ENCODE results near the gene FAM237A. TPM values are rescaled to one million over a fixed set of nuclear protein-coding genes. Genes with fewer than 3 reads are reported as not detected.

The FAM237A gene
- total and polyA plus RNA-seq, 7 donors: not detected

DNA sequence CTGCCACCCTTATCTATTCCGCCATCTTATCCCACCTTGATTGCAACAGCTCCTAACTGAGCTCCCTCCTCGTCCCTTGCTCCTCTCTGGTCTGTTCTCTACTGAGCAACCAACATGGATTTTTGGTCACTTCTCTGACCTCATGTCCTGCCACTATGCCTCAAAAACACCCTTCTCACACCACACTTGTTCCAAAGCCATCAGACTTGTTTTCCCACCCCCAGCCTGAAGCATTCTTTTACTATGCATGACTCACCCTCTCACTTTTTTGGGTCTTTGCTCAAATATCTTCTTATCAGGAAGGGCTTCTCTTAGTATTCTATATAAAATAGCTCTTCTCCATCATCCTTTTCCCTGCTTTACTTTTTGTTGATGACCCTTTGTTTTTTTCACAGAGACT, 2.7 kb upstream of the FAM237A start:
- H3K27me3 ChIP-seq (ENCODE audit: insufficient read depth in 3 of 3, low read length in 2 of 3): peaks cover 0 to 37% (median 14%) of the 10 kb centered on the region in 3 donors
- no peak overlapping the region for H3K27ac ChIP-seq
- intact Hi-C loops (cut with DNase I): no loop called here
- no peaks in the 10 kb centered on the region for H3K4me1 ChIP-seq
- 13 to 44% (median 41%) methylated on average over 2 of the region's 2 CpGs for WGBS, 3 donors
- H3K4me3 ChIP-seq: no peak overlapping the region
- no peaks in the 10 kb centered on the region for H3K36me3 ChIP-seq (ENCODE audit: insufficient read depth in 1 of 2, low read depth in 1 of 2)
- TF ChIP-seq, protein P1, sequence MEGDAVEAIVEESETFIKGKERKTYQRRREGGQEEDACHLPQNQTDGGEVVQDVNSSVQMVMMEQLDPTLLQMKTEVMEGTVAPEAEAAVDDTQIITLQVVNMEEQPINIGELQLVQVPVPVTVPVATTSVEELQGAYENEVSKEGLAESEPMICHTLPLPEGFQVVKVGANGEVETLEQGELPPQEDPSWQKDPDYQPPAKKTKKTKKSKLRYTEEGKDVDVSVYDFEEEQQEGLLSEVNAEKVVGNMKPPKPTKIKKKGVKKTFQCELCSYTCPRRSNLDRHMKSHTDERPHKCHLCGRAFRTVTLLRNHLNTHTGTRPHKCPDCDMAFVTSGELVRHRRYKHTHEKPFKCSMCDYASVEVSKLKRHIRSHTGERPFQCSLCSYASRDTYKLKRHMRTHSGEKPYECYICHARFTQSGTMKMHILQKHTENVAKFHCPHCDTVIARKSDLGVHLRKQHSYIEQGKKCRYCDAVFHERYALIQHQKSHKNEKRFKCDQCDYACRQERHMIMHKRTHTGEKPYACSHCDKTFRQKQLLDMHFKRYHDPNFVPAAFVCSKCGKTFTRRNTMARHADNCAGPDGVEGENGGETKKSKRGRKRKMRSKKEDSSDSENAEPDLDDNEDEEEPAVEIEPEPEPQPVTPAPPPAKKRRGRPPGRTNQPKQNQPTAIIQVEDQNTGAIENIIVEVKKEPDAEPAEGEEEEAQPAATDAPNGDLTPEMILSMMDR (IDR thresholded peaks at IDR 0.05): no peak
- no peak for DNase-seq
- H3K9me3 ChIP-seq: no peaks in the 10 kb centered on the region
- ATAC-seq: no peak

DNA sequence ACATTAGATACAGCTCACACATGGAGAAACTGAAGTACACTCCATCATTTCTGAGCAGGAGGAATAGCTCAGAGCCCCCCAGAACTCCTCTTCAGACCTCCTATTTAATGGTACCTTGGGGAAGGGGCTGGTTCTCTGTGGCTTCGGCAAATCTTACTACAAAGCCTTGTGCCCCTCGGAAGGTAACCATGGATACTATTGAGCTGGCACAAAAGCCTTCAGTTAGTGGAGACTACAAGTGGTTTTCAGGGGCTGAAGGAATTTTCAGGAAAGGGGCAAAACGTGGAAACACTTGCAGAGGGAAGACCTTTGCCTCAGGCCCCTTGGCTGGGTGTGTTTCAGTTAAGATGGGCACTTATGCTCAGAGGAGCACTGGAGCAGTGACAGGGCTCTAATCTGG, 1.1 kb upstream of the FAM237A start:
- TF ChIP-seq, protein P1 (IDR thresholded peaks at IDR 0.05): no peak
- 36 to 45% (median 42%) methylated on average over 3 of the region's 3 CpGs for WGBS, 3 donors
- DNase-seq (no peak), ATAC-seq (no peak)
- Histone ChIP-seq H3K27me3 (ENCODE audit: insufficient read depth in 3 of 3, low read length in 2 of 3) (peaks cover 0 to 37% (median 14%) of the 10 kb centered on the region in 3 donors), H3K9me3 (no peaks in the 10 kb centered on the region), H3K36me3 (ENCODE audit: insufficient read depth in 1 of 2, low read depth in 1 of 2) (no peaks in the 10 kb centered on the region), H3K4me3 (no peak overlapping the region), H3K27ac (no peak overlapping the region), H3K4me1 (no peaks in the 10 kb centered on the region)
- intact Hi-C loops (cut with DNase I): no loop called here

DNA sequence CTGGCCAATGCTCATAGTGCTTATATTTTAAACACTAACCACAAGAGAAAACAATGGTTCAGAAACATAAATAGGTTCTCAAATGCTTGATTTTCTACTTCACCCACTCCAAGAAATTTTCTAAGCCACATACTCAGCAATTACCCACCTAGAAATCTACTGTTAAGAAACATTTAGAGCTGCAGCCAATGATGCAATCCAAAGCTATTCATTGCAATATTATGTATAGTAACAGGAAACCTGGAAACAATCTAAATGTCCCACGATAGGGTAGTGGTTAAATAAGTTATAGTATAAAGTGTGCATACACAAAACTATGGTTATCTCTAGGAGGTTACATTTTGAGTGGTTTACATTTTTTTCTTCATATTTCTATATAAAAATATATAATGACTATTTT, 5.7 kb downstream of the FAM237A start:
- H3K36me3 ChIP-seq (ENCODE audit: insufficient read depth in 1 of 2, low read depth in 1 of 2): no peaks in the 10 kb centered on the region
- H3K27ac ChIP-seq: no peak overlapping the region
- no peak for DNase-seq
- H3K27me3 ChIP-seq (ENCODE audit: insufficient read depth in 3 of 3, low read length in 2 of 3): peaks cover 0 to 6% (median 0%) of the 10 kb centered on the region in 3 donors
- TF ChIP-seq, protein P1 (IDR thresholded peaks at IDR 0.05): no peak
- WGBS, 3 donors: 58 to 67% (median 66%) methylated on average over 1 of the region's 1 CpG
- no peaks in the 10 kb centered on the region for H3K9me3 ChIP-seq
- no peak overlapping the region for H3K4me3 ChIP-seq
- no peak for ATAC-seq
- no peaks in the 10 kb centered on the region for H3K4me1 ChIP-seq
- intact Hi-C loops (cut with DNase I): no loop called here

DNA sequence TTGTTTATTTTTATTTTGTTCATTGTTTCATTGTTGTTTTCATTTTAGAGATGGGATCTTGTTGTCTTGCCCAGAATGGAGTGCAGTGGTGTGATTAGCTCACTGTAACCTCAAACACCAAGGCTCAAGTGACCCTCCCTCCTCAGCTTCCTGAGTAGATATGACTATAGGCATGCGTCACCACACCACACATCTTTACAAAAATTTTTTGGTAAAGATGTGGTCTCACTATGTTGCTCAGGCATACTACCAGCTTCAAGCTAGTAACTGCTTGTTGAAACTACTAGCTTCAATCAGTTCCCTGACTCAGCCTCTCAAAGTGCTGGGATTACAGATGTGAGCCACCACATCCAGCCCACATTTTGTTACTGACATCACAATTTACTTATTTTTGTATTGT, 14.8 kb downstream of the FAM237A start:
- intact Hi-C loops (cut with DNase I): no loop called here
- no peak overlapping the region for H3K4me3 ChIP-seq
- DNase-seq (no peak), ATAC-seq (no peak)
- H3K4me1 ChIP-seq: no peaks in the 10 kb centered on the region
- H3K36me3 ChIP-seq (ENCODE audit: insufficient read depth in 1 of 2, low read depth in 1 of 2): no peaks in the 10 kb centered on the region
- no peak overlapping the region for H3K27ac ChIP-seq
- H3K9me3 ChIP-seq: peaks cover 4% of the 10 kb centered on the region
- H3K27me3 ChIP-seq (ENCODE audit: insufficient read depth in 3 of 3, low read length in 2 of 3): no peaks in the 10 kb centered on the region
- TF ChIP-seq, protein P1 (IDR thresholded peaks at IDR 0.05): no peak
- WGBS, 3 donors: 87 to 95% (median 93%) methylated on average over 1 of the region's 1 CpG

DNA sequence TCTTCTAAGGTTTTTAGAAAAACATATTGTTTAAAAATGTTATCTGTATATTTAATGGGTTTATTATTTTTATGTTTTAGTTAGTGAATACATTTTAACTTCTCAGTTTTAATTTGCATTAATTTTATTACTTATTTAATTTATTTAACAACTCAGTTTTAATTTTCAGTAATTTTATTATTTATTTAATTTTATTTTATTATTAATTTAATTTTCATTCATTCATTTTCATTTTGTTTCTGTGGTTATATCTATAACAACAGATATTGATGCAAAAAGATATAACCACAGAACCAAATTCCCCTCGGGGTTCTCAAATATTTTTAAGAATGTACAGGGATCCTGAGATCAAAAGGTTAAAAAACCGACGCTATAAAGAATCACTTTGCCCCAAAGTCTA, 23.0 kb downstream of the FAM237A start:
- intact Hi-C loops (cut with DNase I): no loop called here
- TF ChIP-seq, protein P1 (IDR thresholded peaks at IDR 0.05): no peak
- H3K36me3 ChIP-seq (ENCODE audit: insufficient read depth in 1 of 2, low read depth in 1 of 2): no peaks in the 10 kb centered on the region
- H3K9me3 ChIP-seq: no peaks in the 10 kb centered on the region
- no peak overlapping the region for H3K27ac ChIP-seq
- WGBS, 3 donors: 60 to 65% (median 63%) methylated on average over 3 of the region's 3 CpGs
- H3K27me3 ChIP-seq (ENCODE audit: insufficient read depth in 3 of 3, low read length in 2 of 3): peaks cover 0 to 12% (median 2%) of the 10 kb centered on the region in 3 donors
- H3K4me3 ChIP-seq: no peak overlapping the region
- H3K4me1 ChIP-seq: no peaks in the 10 kb centered on the region
- ATAC-seq (no peak), DNase-seq (no peak)
